Ovary (tissue), 3 donors: ENCODE data around the gene ELOVL5.

Source experiments
- CTCF ChIP-seq, 3 donors: fragments of 450-650 bp in 2 of 3; fragments of 200-600 bp in 1 of 3; IDR thresholded peaks; one replicate each; pipeline versions ENCODE4 v1.5.1 to v1.8.0; 2016 to 2022; ENCODE audit warnings: antibody characterized with exemption in 3 of 3, mild to moderate bottlenecking in 1 of 3
- POLR2A ChIP-seq: fragments of 450-650 bp; IDR thresholded peaks from one replicate; pipeline ENCODE4 v1.6.1; 2017; ENCODE audit warnings: antibody characterized with exemption, mild to moderate bottlenecking, moderate library complexity
- donor health status: DM: no; HTN: no; CAD: no.

DNA sequence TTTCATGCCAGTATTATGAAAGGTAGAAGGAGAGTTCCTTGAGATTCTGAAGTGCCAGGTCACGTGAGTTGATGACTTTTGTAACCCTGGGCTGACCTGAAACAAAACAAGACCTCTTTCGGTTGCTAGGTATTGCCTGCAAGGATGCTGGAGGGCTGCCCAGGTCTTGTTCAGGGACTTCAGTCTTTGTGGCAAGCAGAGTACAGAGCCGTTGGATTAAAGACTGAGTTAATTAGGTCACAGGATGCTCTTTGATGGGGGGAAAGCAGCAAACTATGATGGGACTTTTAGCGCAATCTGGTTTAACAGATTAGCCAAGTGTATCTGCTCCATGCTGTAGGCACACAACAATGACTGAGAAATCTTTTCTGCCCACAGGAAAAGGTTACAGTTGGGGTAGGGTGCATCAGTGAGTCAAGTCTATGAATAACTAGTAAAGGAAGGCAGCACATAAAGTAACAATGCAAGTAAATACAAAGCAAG lies 12.8 kb upstream of the ELOVL5 start:
- TF ChIP-seq POLR2A (no peak), CTCF (IDR thresholded peaks at IDR 0.05) (no peak)
